ENCODE results near the gene OR2C3.

The OR2C3 gene

DNA sequence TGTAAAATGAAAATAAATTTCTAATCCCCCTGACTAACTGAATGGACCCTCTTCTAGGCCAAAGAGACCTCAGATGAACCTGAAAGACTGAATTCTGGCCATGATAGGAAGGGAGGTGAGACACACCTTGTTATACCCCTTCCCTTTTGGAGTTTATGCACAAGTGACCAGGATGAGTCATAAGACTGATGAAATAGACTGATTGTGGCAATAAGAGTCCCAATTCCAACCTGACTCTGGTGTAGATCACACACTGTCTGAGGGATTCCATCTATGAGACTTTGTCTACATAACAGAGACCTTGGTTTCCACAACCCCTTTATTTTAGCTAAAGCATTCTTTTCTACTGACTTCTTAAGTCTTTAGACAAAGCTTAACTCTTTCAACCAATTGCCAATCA, 38.4 kb upstream of the OR2C3 start:
- Histone ChIP-seq H3F3A (ENCODE audit: insufficient read depth, low read length) (no peaks in the 10 kb centered on the region), H3K4me1 (ENCODE audit: low read length) (no peaks in the 10 kb centered on the region), H3K27ac (ENCODE audit: low read length) (no peak overlapping the region), H3K4me3 (ENCODE audit: low read length) (no peak overlapping the region), H3K4me2 (ENCODE audit: low read depth, low read length) (no peak overlapping the region), H2AFZ (ENCODE audit: low read length) (no peak overlapping the region), H3K9me3 (replicated peaks; ENCODE audit: insufficient read depth, low read length) (no peaks in the 10 kb centered on the region), H3K9ac (ENCODE audit: low read length) (no peak overlapping the region), H3K9me2 (replicated peaks; ENCODE audit: insufficient read depth, low read length) (no peaks in the 10 kb centered on the region), H3K36me3 (replicated peaks; ENCODE audit: insufficient read depth, low read length) (no peaks in the 10 kb centered on the region), H3K27me3 (replicated peaks; ENCODE audit: insufficient read depth, low read length) (no peaks in the 10 kb centered on the region), H4K20me1 (ENCODE audit: insufficient read depth, low read length) (no peaks in the 10 kb centered on the region), H3K79me2 (ENCODE audit: low read length) (no peaks in the 10 kb centered on the region)
- no peak for DNase-seq
- TF ChIP-seq EZH2phosphoT487 (IDR thresholded peaks at IDR 0.05; ENCODE audit: low read length) (no peak), CTCF (IDR thresholded peaks at IDR 0.05; ENCODE audit: low read length) (no peak), EZH2 (optimal IDR thresholded peaks at IDR 0.05; ENCODE audit: low read depth, low read length) (no peak)

- Histone ChIP-seq H2AFZ (ENCODE audit: low read length) (no peak overlapping the region), H3K27ac (ENCODE audit: low read length) (no peak overlapping the region), H3K27me3 (replicated peaks; ENCODE audit: insufficient read depth, low read length) (no peaks in the 10 kb centered on the region), H3F3A (ENCODE audit: insufficient read depth, low read length) (no peaks in the 10 kb centered on the region), H3K9me3 (replicated peaks; ENCODE audit: insufficient read depth, low read length) (no peaks in the 10 kb centered on the region), H3K79me2 (ENCODE audit: low read length) (no peaks in the 10 kb centered on the region), H3K4me3 (ENCODE audit: low read length) (no peak overlapping the region), H4K20me1 (ENCODE audit: insufficient read depth, low read length) (no peaks in the 10 kb centered on the region), H3K36me3 (replicated peaks; ENCODE audit: insufficient read depth, low read length) (no peaks in the 10 kb centered on the region), H3K9me2 (replicated peaks; ENCODE audit: insufficient read depth, low read length) (no peaks in the 10 kb centered on the region), H3K9ac (ENCODE audit: low read length) (no peak overlapping the region), H3K4me2 (ENCODE audit: low read depth, low read length) (no peak overlapping the region), H3K4me1 (ENCODE audit: low read length) (no peaks in the 10 kb centered on the region)
- no peak for TF ChIP-seq EZH2 (optimal IDR thresholded peaks at IDR 0.05; ENCODE audit: low read depth, low read length)
- TF ChIP-seq EZH2phosphoT487 (IDR thresholded peaks at IDR 0.05; ENCODE audit: low read length): no peak
- no peak for TF ChIP-seq CTCF (IDR thresholded peaks at IDR 0.05; ENCODE audit: low read length)
- no peak for DNase-seq
These were observed 38.0 kb upstream of the OR2C3 start for GRCh38 chr1:247574236-247574635.

- no peaks in the 10 kb centered on the region for H3F3A ChIP-seq (ENCODE audit: insufficient read depth, low read length)
- H3K27ac ChIP-seq (ENCODE audit: low read length): no peak overlapping the region
- no peaks in the 10 kb centered on the region for H3K9me2 ChIP-seq (replicated peaks; ENCODE audit: insufficient read depth, low read length)
- TF ChIP-seq CTCF (IDR thresholded peaks at IDR 0.05; ENCODE audit: low read length): no peak
- no peak for TF ChIP-seq EZH2 (optimal IDR thresholded peaks at IDR 0.05; ENCODE audit: low read depth, low read length)
- no peak for TF ChIP-seq EZH2phosphoT487 (IDR thresholded peaks at IDR 0.05; ENCODE audit: low read length)
- H3K4me2 ChIP-seq (ENCODE audit: low read depth, low read length): no peak overlapping the region
- H3K9ac ChIP-seq (ENCODE audit: low read length): no peak overlapping the region
- H3K4me3 ChIP-seq (ENCODE audit: low read length): no peak overlapping the region
- no peaks in the 10 kb centered on the region for H3K79me2 ChIP-seq (ENCODE audit: low read length)
- no peaks in the 10 kb centered on the region for H3K36me3 ChIP-seq (replicated peaks; ENCODE audit: insufficient read depth, low read length)
- H3K9me3 ChIP-seq (replicated peaks; ENCODE audit: insufficient read depth, low read length): no peaks in the 10 kb centered on the region
- no peak for DNase-seq
- H3K27me3 ChIP-seq (replicated peaks; ENCODE audit: insufficient read depth, low read length): no peaks in the 10 kb centered on the region
- H4K20me1 ChIP-seq (ENCODE audit: insufficient read depth, low read length): no peaks in the 10 kb centered on the region
- no peaks in the 10 kb centered on the region for H3K4me1 ChIP-seq (ENCODE audit: low read length)
- no peak overlapping the region for H2AFZ ChIP-seq (ENCODE audit: low read length)
These were observed 26.0 kb upstream of the OR2C3 start for GRCh38 chr1:247562198-247562597.
